ENCODE results near the gene FREY1. TPM values are rescaled to one million over a fixed set of nuclear protein-coding genes. Genes with fewer than 3 reads are reported as not detected.
A peak's percentile ranks its signal among the peaks of the same experiment; 100 is the strongest.

The FREY1 gene
- total RNA-seq, 3 donors from 2014 or later: 2.3 to 3.3 (median 2.4) TPM

DNA sequence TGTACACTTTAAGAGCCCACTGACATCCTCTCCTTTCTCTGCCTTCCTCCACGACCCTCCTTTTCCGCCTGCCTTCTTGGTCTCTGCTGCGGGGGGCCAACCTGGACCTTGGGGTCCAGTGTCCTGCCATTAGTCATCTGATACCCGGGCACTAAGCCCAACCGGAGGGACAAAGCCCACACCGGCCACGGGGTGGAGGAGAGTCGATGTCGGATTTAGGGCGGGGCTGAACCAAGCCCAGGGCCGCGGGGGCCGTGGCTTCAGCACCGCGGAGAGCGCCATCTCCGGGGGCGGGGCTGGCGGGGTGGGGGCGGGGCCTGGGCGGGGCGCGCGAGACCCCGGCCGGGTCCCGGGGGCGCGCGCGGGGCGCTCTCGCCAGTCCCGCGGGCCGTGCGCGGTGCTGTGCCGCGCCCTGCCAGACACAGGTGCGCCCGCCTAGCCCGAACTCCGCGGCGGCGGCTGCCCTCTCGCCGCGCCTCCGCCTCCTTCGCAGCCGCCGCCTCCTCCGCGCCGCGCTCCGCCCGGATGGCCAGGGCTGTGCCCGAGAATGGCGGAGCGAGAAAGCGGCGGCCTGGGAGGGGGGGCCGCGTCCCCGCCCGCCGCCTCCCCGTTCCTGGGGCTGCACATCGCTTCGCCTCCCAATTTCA, 21.7 kb downstream of the FREY1 start, which contains the start of gene MAPK8IP1:
Gene MAPK8IP1 (plus strand): TSS at position 378 of the 647 bp plus-strand sequence. CDS start 170 bp downstream, at position 548.
- peak; percentile 84 to 85 for ATAC-seq
- no peaks in the 10 kb centered on the region for H3K9me3 Mint-ChIP-seq
- peak within 1 kb of the TSS; percentile 74 for H3K4me3 Mint-ChIP-seq
- peaks cover 6% of the 10 kb centered on the region for H3K4me1 Mint-ChIP-seq (ENCODE audit: low read depth)
- H3K36me3 Mint-ChIP-seq (ENCODE audit: insufficient read depth): peaks cover 7% of the 10 kb centered on the region
- DNase-seq: peak; percentile 35
- H3K27me3 Mint-ChIP-seq (ENCODE audit: low read depth): no peaks in the 10 kb centered on the region

DNA sequence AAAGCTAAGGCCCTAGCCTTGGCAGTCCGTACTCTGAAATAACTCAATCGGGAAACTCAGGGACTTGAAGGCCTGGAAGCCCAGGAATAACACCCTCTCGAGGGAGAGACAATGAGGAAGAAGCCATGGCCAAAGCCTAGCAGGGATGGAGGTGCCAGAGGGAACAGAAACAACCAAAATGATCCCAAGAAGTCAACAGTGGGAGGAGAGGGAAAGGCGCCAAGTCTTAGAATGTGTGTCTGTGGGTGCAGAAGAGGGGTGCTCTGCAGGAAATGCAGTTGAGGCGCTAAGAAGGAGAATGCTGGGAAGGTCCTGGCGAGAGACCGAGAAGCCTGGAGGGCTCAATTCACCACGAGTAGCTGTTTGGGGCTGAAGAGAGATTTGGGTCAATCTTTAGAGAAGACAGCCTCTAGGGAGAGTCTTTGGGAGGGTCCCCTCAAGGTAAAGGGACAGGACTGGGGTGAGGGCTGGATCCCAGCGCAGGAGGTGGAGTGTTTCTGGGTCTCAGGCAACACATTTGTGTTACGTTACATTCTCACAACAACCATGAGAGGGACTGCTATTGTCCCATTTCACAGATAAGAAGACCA, 22.4 kb downstream of the FREY1 start:
- Mint-ChIP-seq H3K27me3 (ENCODE audit: low read depth) (no peaks in the 10 kb centered on the region), H3K4me1 (ENCODE audit: low read depth) (peaks cover 6% of the 10 kb centered on the region), H3K9me3 (no peaks in the 10 kb centered on the region), H3K4me3 (peak overlapping the region; percentile 74), H3K36me3 (ENCODE audit: insufficient read depth) (peaks cover 14% of the 10 kb centered on the region)
- DNase-seq: no peak
- no peak for ATAC-seq

DNA sequence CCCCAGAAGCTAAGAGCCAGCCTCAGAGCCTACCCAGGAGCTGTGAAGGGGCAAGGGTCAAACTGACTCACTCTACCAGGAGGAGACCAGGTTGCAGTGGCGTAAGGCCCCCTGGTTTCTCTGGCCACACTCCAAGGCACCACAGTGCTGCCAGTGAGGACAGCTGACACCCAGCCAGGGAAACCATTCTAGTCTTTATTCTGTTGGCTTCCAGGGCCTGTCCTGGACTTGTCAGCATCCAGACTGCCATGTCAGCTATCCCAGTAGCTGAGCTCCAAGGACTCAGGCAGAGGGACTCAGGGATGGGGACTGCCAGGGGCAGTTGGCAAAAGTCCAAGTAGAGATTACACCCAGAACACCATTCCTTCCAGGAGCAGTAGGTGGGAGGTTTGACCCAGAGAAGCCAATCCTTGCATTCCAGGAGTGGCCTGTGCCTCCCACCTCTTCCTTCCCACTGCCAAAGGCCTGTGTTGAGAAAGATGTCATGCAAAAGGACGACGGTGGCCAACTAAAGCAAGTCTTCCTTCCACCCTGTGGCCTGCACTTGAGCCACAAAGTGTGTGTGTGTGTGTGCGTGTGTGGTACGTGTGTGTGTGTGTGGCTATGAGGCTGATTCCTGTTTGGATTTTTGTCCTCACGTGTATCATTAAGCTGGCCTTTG, 25.2 kb downstream of the FREY1 start:
- ATAC-seq (no peak), DNase-seq (no peak)
- Mint-ChIP-seq H3K4me3 (no peak overlapping the region), H3K4me1 (ENCODE audit: low read depth) (peaks cover 6% of the 10 kb centered on the region), H3K27me3 (ENCODE audit: low read depth) (no peaks in the 10 kb centered on the region), H3K9me3 (no peaks in the 10 kb centered on the region), H3K36me3 (ENCODE audit: insufficient read depth) (peaks cover 32% of the 10 kb centered on the region)

DNA sequence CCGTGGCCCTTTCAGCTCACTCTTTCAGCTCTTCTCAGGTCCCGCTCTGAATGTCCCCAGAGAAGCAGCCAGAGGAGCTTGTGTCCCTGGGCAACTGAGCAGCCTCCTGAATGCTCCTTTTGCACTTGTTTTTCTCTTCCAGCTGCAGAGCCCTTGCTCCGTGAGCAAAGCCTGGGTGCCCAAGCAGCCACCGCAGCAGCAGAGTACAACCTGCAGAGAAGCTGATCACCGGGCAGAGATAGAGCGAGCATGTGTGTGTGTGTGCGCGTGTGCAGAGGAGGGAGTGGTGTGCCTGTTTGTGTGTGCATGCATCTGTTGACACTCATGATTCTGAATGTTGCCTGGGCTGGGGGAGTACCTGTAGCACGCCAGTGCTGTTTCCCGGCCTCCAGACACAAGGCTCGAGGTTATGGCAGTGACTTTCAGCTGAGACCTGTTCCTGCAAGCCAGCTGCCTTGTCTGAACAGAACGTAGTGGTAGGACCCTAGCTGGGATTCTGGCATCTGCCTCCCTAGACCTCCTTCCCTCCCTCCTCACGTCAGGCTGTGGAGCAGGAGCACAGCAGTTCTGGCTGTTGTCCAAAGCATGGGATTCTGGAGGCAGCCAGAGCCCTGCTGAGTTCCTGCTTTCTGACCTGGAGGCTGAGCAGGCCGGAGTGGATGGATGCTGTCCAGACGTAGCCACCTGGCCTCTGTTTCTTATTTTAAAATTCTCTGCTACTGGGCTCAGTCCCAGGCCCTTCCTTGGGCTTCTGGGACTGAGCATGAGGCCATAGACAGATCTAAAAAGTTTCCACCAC, 26.1 kb downstream of the FREY1 start:
- Mint-ChIP-seq H3K4me1 (ENCODE audit: low read depth) (peaks cover 6% of the 10 kb centered on the region), H3K36me3 (ENCODE audit: insufficient read depth) (peaks cover 37% of the 10 kb centered on the region), H3K27me3 (ENCODE audit: low read depth) (no peaks in the 10 kb centered on the region), H3K4me3 (no peak overlapping the region), H3K9me3 (no peaks in the 10 kb centered on the region)
- ATAC-seq (no peak), DNase-seq (no peak)

DNA sequence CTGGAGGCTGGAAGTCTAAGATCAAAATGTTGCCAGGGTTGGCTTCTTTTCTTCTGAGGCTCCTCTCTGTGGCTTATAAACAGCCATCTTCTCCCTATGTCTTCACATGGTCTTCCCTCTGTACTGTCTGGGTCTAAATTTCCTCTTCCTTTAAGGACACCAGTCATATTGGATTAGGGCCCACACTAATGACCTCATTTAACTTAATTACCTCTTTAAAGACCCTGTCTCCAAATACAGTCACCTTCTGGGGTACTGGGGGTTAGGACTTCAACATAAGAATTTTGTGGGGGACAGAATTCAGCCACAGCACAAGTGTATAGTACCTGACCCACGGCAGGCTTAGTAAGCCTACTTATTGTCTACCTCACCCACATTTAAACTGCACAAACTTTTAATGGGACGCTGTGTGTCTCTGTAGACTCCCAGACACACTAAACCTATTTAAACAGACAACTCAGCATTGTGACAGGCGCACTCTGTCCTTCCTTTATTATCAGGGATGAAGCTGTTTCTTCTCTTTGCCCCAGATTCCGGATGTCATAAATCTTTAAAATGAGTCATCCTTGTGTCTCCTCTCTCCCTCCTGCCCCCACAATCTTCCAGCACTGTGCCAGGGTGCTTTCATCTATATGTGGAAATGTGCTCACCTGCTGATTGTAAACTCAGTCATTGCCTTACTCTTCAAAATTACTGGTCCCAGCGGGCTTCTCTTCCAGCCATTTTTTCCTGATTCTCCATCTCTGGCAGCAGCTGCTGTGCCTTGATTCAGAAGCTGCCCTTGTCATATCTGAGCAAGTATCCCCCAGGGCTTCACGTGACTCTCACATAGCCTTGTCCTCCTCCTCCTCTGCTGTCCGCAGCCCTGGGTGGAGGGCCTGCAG, 27.0 kb downstream of the FREY1 start:
- ATAC-seq (no peak), DNase-seq (no peak)
- Mint-ChIP-seq H3K4me3 (no peak overlapping the region), H3K4me1 (ENCODE audit: low read depth) (peaks cover 4% of the 10 kb centered on the region), H3K27me3 (ENCODE audit: low read depth) (no peaks in the 10 kb centered on the region), H3K9me3 (no peaks in the 10 kb centered on the region), H3K36me3 (ENCODE audit: insufficient read depth) (peaks cover 42% of the 10 kb centered on the region)

DNA sequence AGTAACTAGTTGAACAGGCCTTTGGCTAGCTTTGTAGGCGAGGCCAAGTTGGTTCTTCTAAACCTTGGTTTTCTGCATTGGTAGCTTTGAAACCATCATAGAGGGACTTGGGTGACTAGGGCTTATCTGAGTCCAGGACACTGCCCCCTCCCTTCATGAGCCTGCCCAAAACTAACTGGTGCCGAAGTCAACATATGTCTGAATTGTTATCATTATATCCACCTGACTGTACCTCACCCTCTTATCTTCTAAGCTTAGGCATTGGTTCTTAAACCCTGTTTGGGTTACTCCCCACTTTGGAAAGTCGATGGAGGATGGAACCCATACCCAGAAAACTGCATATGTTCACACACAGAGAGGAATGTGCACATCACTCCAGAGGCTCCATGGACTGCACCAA, 29.2 kb downstream of the FREY1 start:
- H3K9me3 Mint-ChIP-seq: no peaks in the 10 kb centered on the region
- DNase-seq (no peak), ATAC-seq (no peak)
- H3K27me3 Mint-ChIP-seq (ENCODE audit: low read depth): no peaks in the 10 kb centered on the region
- H3K36me3 Mint-ChIP-seq (ENCODE audit: insufficient read depth): peaks cover 50% of the 10 kb centered on the region
- H3K4me1 Mint-ChIP-seq (ENCODE audit: low read depth): no peaks in the 10 kb centered on the region
- no peak overlapping the region for H3K4me3 Mint-ChIP-seq

DNA sequence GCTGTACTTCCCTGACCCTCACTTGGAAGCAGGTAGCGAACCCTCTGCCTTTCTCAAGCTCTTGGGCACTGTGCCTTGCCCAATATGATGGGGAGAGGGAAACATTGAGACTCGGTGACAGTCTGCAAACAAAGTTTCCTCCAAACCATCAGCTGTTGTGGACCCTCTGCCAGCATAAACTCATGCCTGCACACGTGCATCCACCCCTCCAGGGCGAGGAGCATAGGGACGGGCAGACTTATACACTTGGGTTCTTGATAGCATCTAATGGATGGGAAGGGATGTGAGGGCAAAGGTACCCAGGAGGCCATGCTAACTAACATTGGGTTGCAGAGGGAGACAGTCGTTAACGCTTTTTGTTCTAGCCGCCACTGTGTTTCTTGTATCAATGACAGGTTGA, 29.9 kb downstream of the FREY1 start:
- ATAC-seq (no peak), DNase-seq (no peak)
- Mint-ChIP-seq H3K4me1 (ENCODE audit: low read depth) (no peaks in the 10 kb centered on the region), H3K4me3 (no peak overlapping the region), H3K27me3 (ENCODE audit: low read depth) (no peaks in the 10 kb centered on the region), H3K36me3 (ENCODE audit: insufficient read depth) (peaks cover 49% of the 10 kb centered on the region), H3K9me3 (no peaks in the 10 kb centered on the region)

DNA sequence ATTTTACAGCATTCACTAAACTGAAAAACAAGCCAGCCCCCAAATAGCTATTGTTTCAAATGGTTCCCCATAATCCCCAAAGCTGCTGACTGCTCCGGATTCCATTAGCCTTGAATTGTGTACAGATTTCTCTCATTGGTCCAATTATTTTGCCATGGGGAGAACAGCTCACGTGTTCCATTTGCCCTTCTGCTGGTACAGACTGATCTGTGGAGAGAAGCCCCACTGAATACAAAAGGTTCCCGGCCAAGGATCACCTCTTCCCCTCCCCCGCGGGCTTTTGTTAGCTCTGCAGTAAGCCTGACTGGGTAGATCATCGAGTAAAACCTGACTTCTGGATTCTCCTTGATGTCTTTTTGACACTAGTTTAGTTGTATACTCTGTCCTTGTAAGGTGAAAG, 30.7 kb downstream of the FREY1 start:
- DNase-seq (no peak), ATAC-seq (no peak)
- no peaks in the 10 kb centered on the region for H3K9me3 Mint-ChIP-seq
- H3K4me3 Mint-ChIP-seq: no peak overlapping the region
- no peaks in the 10 kb centered on the region for H3K4me1 Mint-ChIP-seq (ENCODE audit: low read depth)
- peaks cover 48% of the 10 kb centered on the region for H3K36me3 Mint-ChIP-seq (ENCODE audit: insufficient read depth)
- no peaks in the 10 kb centered on the region for H3K27me3 Mint-ChIP-seq (ENCODE audit: low read depth)

DNA sequence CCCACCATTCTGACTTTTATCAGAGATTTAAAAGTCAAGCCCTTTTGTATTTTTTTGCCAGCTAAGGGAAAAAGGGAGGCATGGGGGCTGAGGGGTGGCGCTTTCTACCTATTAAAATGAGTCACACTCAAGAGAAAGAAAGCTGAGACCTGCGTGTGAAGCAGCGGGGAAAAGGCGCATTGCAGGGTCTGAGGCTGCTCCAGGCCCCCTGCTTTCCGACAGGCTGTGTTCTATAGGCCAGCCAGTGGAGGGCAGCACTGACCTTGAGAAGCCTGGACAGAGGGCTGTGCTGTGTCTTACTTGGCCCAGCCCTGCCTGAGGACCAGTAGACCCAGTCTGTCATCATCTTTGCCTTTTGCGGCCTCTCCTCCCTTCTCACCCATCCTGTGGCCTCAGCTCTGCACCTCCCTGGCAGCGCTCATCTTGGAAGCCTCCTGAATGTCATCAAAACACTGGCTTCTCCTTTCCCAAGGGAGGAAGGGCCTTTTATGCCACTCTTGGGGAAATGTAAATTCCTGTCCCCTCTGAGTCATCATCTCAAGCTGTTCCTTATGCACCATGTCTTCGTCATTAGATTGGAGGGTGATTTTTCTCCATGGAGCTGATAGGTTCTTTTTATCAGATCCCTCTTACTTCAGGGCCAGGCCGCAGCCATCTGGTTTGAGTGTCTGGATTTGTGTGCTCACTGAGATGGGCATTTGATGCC, 34.3 kb downstream of the FREY1 start:
- Mint-ChIP-seq H3K36me3 (ENCODE audit: insufficient read depth) (peaks cover 52% of the 10 kb centered on the region), H3K4me3 (no peak overlapping the region)

DNA sequence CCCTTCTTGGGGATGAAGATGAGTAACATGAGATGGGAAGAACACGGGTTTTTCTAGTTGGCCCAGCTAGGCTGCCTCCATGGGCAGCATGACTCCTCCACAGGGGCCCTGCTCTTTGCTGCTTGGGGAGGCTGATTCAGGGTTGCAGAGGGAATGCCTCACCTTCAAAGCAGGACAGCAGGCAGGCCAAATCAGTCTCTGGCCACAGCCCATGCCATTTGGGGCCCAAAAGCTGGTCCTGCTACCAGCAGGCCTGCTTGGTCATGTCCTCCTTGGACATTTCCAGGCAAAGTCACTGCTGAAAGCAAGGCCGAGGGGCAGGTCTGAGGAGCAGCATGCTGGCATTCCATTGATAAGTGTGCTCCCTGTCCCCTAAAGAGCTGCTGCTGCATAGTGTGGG, 35.4 kb downstream of the FREY1 start:
- Mint-ChIP-seq H3K9me3 (no peaks in the 10 kb centered on the region), H3K4me1 (ENCODE audit: low read depth) (no peaks in the 10 kb centered on the region), H3K4me3 (no peak overlapping the region), H3K27me3 (ENCODE audit: low read depth) (no peaks in the 10 kb centered on the region), H3K36me3 (ENCODE audit: insufficient read depth) (peaks cover 51% of the 10 kb centered on the region)
- ATAC-seq (no peak), DNase-seq (no peak)

More for the DNA sequence above, 34.3 kb downstream of the FREY1 start:
- ATAC-seq (peak; percentile 46 to 58), DNase-seq (no peak)
- H3K4me1 Mint-ChIP-seq (ENCODE audit: low read depth): no peaks in the 10 kb centered on the region
- H3K27me3 Mint-ChIP-seq (ENCODE audit: low read depth): no peaks in the 10 kb centered on the region
- H3K9me3 Mint-ChIP-seq: no peaks in the 10 kb centered on the region

DNA sequence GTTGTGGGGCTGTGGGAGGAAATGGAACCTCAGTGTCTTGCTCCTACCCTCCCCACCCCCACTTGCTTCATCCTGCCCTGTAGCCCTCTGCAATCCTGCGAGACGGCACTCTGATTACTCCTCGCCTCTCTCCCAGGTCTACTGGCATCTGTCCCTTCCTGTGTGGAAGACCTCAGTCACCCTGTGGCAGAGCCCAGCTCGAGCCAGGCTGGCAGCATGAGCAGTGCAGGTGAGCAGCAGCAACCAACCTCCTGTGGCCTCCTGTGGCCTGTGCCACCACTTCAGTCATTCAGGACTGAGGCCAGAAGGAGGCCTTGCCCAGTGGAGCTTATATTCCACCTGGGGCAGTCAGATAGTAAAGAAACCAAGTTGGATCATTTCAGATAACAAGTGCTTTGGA, 36.4 kb downstream of the FREY1 start:
- no peaks in the 10 kb centered on the region for H3K9me3 Mint-ChIP-seq
- H3K36me3 Mint-ChIP-seq (ENCODE audit: insufficient read depth): peaks cover 55% of the 10 kb centered on the region

DNA sequence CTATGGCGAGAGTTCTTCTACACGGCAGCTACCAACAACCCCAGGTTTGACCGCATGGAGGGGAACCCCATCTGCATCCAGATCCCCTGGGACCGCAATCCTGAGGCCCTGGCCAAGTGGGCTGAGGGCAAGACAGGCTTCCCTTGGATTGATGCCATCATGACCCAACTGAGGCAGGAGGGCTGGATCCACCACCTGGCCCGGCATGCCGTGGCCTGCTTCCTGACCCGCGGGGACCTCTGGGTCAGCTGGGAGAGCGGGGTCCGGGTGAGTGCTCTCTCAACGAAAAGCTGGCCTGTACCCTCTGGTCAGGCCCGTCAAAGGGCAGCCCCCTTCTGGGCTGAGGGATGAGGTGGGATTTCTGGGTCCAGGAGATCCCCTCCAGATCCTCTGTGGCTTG, 37.5 kb downstream of the FREY1 start:
- DNase-seq: no peak
- Mint-ChIP-seq H3K27me3 (ENCODE audit: low read depth) (no peaks in the 10 kb centered on the region), H3K4me1 (ENCODE audit: low read depth) (no peaks in the 10 kb centered on the region), H3K4me3 (no peak overlapping the region), H3K36me3 (ENCODE audit: insufficient read depth) (peaks cover 57% of the 10 kb centered on the region), H3K9me3 (no peaks in the 10 kb centered on the region)
- ATAC-seq: no peak

More for the DNA sequence above, 36.4 kb downstream of the FREY1 start:
- DNase-seq: no peak
- H3K4me3 Mint-ChIP-seq: no peak overlapping the region
- ATAC-seq: no peak
- H3K27me3 Mint-ChIP-seq (ENCODE audit: low read depth): no peaks in the 10 kb centered on the region
- H3K4me1 Mint-ChIP-seq (ENCODE audit: low read depth): no peaks in the 10 kb centered on the region

DNA sequence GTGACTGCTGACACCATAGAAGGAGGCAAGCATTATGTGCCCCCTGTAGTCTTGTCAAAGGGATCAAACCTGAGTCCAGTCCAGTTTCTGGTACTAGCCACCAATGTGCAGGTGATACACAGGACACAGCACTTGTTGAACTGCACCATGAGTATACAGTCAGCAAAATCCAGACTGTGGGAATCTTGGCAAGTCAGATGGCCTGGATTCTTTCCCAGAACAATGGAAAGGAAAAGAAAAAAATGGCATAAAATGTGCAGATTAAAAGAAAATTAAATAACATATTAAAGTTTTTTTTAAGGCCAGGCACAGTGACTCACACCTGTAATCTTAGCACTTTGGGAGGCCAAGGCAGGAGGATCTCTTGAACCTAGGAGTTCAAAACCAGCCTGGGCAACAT, 43.0 kb downstream of the FREY1 start:
- ATAC-seq: no peak
- H3K9me3 Mint-ChIP-seq: no peaks in the 10 kb centered on the region

More for the DNA sequence above, 43.0 kb downstream of the FREY1 start:
- Mint-ChIP-seq H3K36me3 (ENCODE audit: insufficient read depth) (peaks cover 56% of the 10 kb centered on the region), H3K4me1 (ENCODE audit: low read depth) (no peaks in the 10 kb centered on the region), H3K27me3 (ENCODE audit: low read depth) (no peaks in the 10 kb centered on the region), H3K4me3 (no peak overlapping the region)
- no peak for DNase-seq

Measured in activated T-cell treated with anti-CD3 and anti-CD28 coated beads, Interleukin-2, amount 50 U/mL, for 4 hours (primary cell).